ENCODE results near the gene CD8B. TPM values are rescaled to one million over a fixed set of nuclear protein-coding genes. Genes with fewer than 3 reads are reported as not detected.

The CD8B gene
- total and polyA plus RNA-seq, 2 donors (not counting 1 experiment from before 2014, with no cell fraction given), result not detected

DNA sequence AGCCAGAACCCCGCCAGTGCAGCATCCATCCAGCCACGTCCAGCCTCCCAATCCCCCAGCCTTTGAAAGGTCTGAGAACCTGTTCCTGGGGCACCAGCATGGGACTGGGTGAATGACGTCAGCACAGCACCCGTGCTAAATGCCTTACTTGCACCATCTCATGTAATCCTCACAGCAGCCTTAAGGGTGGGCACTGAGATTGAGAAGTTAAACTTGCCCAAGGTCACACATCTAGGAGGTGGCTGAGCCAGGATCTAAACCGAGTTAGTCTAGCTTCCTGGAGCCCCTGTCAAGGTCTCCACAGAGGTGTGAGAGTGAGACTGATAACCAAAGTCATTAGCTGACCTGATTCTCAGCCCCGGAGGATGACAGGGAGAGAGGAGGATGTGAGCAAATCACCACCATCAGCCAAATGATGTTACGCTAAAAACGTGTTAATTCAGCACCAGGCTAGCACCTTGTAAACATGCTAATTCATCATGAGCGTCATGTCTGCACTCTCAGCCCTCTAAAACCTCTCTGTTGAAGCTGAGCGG is 75.6 kb downstream of the CD8B start:
- Histone ChIP-seq H2AFZ (ENCODE audit: low read length) (no peak overlapping the region), H3K36me3 (ENCODE audit: control insufficient read depth, insufficient read depth, low read length) (no peaks in the 10 kb centered on the region), H3K4me2 (ENCODE audit: extremely low read depth, insufficient read depth, low read length) (no peak overlapping the region), H3K9me3 (ENCODE audit: control insufficient read depth, insufficient read depth, low read depth, low read length) (no peaks in the 10 kb centered on the region), H3K27me3 (ENCODE audit: control insufficient read depth, insufficient read depth, low read length) (peaks cover 30% of the 10 kb centered on the region), H4K20me1 (ENCODE audit: control insufficient read depth, extremely low read depth, insufficient read depth, low read length) (no peaks in the 10 kb centered on the region), H3K27ac (ENCODE audit: insufficient read depth, low read length) (no peak overlapping the region), H3K4me3 (replicated peaks in 1 of 4; ENCODE audit: control extremely low read depth in 1 of 4, insufficient read depth in 1 of 4, low read depth in 3 of 4, low read length in 4 of 4) (no peak overlapping the region), H3K79me2 (ENCODE audit: control insufficient read depth, insufficient read depth, low read length) (no peaks in the 10 kb centered on the region), H3K9ac (ENCODE audit: insufficient read depth, low read length) (no peak overlapping the region), H3K4me1 (ENCODE audit: control insufficient read depth, extremely low read depth, insufficient read depth, low read length) (no peaks in the 10 kb centered on the region)
- TF ChIP-seq, protein P1, sequence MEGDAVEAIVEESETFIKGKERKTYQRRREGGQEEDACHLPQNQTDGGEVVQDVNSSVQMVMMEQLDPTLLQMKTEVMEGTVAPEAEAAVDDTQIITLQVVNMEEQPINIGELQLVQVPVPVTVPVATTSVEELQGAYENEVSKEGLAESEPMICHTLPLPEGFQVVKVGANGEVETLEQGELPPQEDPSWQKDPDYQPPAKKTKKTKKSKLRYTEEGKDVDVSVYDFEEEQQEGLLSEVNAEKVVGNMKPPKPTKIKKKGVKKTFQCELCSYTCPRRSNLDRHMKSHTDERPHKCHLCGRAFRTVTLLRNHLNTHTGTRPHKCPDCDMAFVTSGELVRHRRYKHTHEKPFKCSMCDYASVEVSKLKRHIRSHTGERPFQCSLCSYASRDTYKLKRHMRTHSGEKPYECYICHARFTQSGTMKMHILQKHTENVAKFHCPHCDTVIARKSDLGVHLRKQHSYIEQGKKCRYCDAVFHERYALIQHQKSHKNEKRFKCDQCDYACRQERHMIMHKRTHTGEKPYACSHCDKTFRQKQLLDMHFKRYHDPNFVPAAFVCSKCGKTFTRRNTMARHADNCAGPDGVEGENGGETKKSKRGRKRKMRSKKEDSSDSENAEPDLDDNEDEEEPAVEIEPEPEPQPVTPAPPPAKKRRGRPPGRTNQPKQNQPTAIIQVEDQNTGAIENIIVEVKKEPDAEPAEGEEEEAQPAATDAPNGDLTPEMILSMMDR (conservative IDR thresholded peaks at IDR 0.05 in 1 of 2, IDR thresholded peaks at IDR 0.05 in 1 of 2; ENCODE audit: low read depth in 1 of 2, low read length in 2 of 2), result no peak
- TF ChIP-seq EZH2 (IDR thresholded peaks at IDR 0.05; ENCODE audit: low read length, missing control alignments), result no peak
- DNase-seq (ENCODE audit: low read depth in 2 of 2), result no peak

DNA sequence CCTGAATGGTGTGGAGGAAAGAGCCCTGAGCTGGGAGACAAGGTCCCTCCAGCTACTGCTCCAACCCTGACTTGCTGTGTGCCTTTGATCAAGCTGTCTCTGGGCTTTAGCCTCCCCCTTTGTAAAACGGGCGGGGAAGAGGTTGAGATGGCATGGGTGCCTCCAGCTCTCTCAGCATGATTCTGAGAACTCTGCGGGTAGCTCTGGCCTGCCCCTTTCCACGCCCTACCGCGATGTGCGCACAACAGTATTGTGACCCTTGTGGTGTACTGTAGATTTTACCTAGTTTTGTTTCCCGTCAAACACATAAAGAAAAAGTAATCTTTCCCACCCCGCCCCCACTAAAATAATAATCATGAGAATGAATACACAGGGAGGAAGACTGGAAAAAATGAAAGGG is 76.2 kb downstream of the CD8B start:
- no peak overlapping the region for H3K9ac ChIP-seq (ENCODE audit: insufficient read depth, low read length)
- DNase-seq (ENCODE audit: low read depth in 2 of 2), result no peak
- H2AFZ ChIP-seq (ENCODE audit: low read length), result no peak overlapping the region
- H3K4me3 ChIP-seq (replicated peaks in 1 of 4; ENCODE audit: control extremely low read depth in 1 of 4, insufficient read depth in 1 of 4, low read depth in 3 of 4, low read length in 4 of 4), result no peak overlapping the region
- H3K79me2 ChIP-seq (ENCODE audit: control insufficient read depth, insufficient read depth, low read length), result no peaks in the 10 kb centered on the region
- H3K27ac ChIP-seq (ENCODE audit: insufficient read depth, low read length), result no peak overlapping the region
- no peaks in the 10 kb centered on the region for H3K9me3 ChIP-seq (ENCODE audit: control insufficient read depth, insufficient read depth, low read depth, low read length)
- H3K4me2 ChIP-seq (ENCODE audit: extremely low read depth, insufficient read depth, low read length), result no peak overlapping the region
- no peaks in the 10 kb centered on the region for H3K4me1 ChIP-seq (ENCODE audit: control insufficient read depth, extremely low read depth, insufficient read depth, low read length)
- H3K27me3 ChIP-seq (ENCODE audit: control insufficient read depth, insufficient read depth, low read length), result peaks cover 25% of the 10 kb centered on the region
- H4K20me1 ChIP-seq (ENCODE audit: control insufficient read depth, extremely low read depth, insufficient read depth, low read length), result no peaks in the 10 kb centered on the region
- TF ChIP-seq, protein P1 (conservative IDR thresholded peaks at IDR 0.05 in 1 of 2, IDR thresholded peaks at IDR 0.05 in 1 of 2; ENCODE audit: low read depth in 1 of 2, low read length in 2 of 2), result no peak
- TF ChIP-seq EZH2 (IDR thresholded peaks at IDR 0.05; ENCODE audit: low read length, missing control alignments), result no peak
- H3K36me3 ChIP-seq (ENCODE audit: control insufficient read depth, insufficient read depth, low read length), result no peaks in the 10 kb centered on the region

GRCh38 chr2:86783615-86784339 is 77.9 kb downstream of the CD8B start:
- peaks cover 12% of the 10 kb centered on the region for H3K27me3 ChIP-seq (ENCODE audit: control insufficient read depth, insufficient read depth, low read length)
- no peaks in the 10 kb centered on the region for H3K79me2 ChIP-seq (ENCODE audit: control insufficient read depth, insufficient read depth, low read length)
- DNase-seq (ENCODE audit: low read depth in 2 of 2), result no peak
- H3K4me3 ChIP-seq (replicated peaks in 1 of 4; ENCODE audit: control extremely low read depth in 1 of 4, insufficient read depth in 1 of 4, low read depth in 3 of 4, low read length in 4 of 4), result no peak overlapping the region
- H3K9me3 ChIP-seq (ENCODE audit: control insufficient read depth, insufficient read depth, low read depth, low read length), result no peaks in the 10 kb centered on the region
- no peaks in the 10 kb centered on the region for H3K4me1 ChIP-seq (ENCODE audit: control insufficient read depth, extremely low read depth, insufficient read depth, low read length)
- H3K27ac ChIP-seq (ENCODE audit: insufficient read depth, low read length), result no peak overlapping the region
- H2AFZ ChIP-seq (ENCODE audit: low read length), result no peak overlapping the region
- H3K9ac ChIP-seq (ENCODE audit: insufficient read depth, low read length), result no peak overlapping the region
- no peak for TF ChIP-seq EZH2 (IDR thresholded peaks at IDR 0.05; ENCODE audit: low read length, missing control alignments)
- TF ChIP-seq, protein P1 (conservative IDR thresholded peaks at IDR 0.05 in 1 of 2, IDR thresholded peaks at IDR 0.05 in 1 of 2; ENCODE audit: low read depth in 1 of 2, low read length in 2 of 2), result no peak
- no peaks in the 10 kb centered on the region for H3K36me3 ChIP-seq (ENCODE audit: control insufficient read depth, insufficient read depth, low read length)
- no peaks in the 10 kb centered on the region for H4K20me1 ChIP-seq (ENCODE audit: control insufficient read depth, extremely low read depth, insufficient read depth, low read length)
- H3K4me2 ChIP-seq (ENCODE audit: extremely low read depth, insufficient read depth, low read length), result no peak overlapping the region
